Prostate gland (tissue), 2 donors: ENCODE data around the gene SH3GL3. TPM values are rescaled to one million over a fixed set of nuclear protein-coding genes. Genes with fewer than 3 reads are reported as not detected.
A peak's percentile ranks its signal among the peaks of the same experiment; 100 is the strongest.

Experiments
- DNase-seq: peaks from one replicate; pipeline ENCODE4 v3.0.0-alpha.2; 2019; ENCODE audit warnings: low spot score
- H3K27ac ChIP-seq, 2 donors: fragments of 200-600 bp; sonication (generic); 2 replicates each; pipeline ENCODE4 v1.5.1; 2017 to 2019
- H3K27me3 ChIP-seq: fragments of 200-600 bp; sonication (generic); replicated peaks from 2 replicates; pipeline ENCODE4 v1.5.1; 2019; ENCODE audit not compliant: insufficient read depth
- H3K36me3 ChIP-seq, 2 donors: fragments of 200-600 bp; sonication (generic); 1 replicate in 1 of 2; 2 replicates in 1 of 2; pipeline versions ENCODE4 v1.5.1 to v1.8.1; 2017 to 2019
- H3K4me1 ChIP-seq: fragments of 200-600 bp; sonication (generic); replicated peaks from 2 replicates; pipeline ENCODE4 v1.5.1; 2019
- H3K4me3 ChIP-seq, 2 donors: fragments of 200-600 bp; sonication (generic); 2 replicates each; pipeline ENCODE4 v1.5.1; 2017 to 2019
- H3K9me3 ChIP-seq: fragments of 200-600 bp; sonication (generic); 2 replicates; pipeline ENCODE4 v1.5.1; 2017
- POLR2A ChIP-seq: fragments of 450-650 bp; IDR thresholded peaks from one replicate; pipeline ENCODE4 v1.6.1; 2016; ENCODE audit warnings: antibody characterized with exemption, mild to moderate bottlenecking
- POLR2AphosphoS5 ChIP-seq: sonication (generic); formaldehyde crosslinking; IDR thresholded peaks from one replicate; pipeline ENCODE4 v1.6.1; 2017; ENCODE audit warnings: antibody characterized with exemption
- WGBS: methylation state at CpG from one replicate; pipeline ENCODE4 v1.1.5; 2018; 5-methylcytosine and 5-hydroxymethylcytosine counted together
- intact Hi-C: fragments of 100-400 bp; cut with DNase I; formaldehyde crosslinking; loops from one replicate; pipeline ENCODE4 v1.14.2; 2022
- total RNA-seq, 2 donors: library from RNA; depleted of rRNA; stranded (reverse); fragments of >200 nt; gene quantifications; one replicate each; pipeline ENCODE4 v1.1.0, GENCODE V29; 2016
- TF ChIP-seq, protein P1 (sequence below), 4 experiments: fragments of 200-600 bp in 2 of 4; fragments of 450-650 bp in 2 of 4; sonication (generic) in 2 of 4; IDR thresholded peaks; 1 replicate in 3 of 4; 2 replicates in 1 of 4; pipeline ENCODE4 v1.5.1; 2016 to 2019; ENCODE audit warnings: antibody characterized with exemption in 4 of 4, mild to moderate bottlenecking in 2 of 4, moderate library complexity in 2 of 4

The SH3GL3 gene
- total RNA-seq, 2 donors from 2014 or later: 2.2 to 7.4 TPM

DNA sequence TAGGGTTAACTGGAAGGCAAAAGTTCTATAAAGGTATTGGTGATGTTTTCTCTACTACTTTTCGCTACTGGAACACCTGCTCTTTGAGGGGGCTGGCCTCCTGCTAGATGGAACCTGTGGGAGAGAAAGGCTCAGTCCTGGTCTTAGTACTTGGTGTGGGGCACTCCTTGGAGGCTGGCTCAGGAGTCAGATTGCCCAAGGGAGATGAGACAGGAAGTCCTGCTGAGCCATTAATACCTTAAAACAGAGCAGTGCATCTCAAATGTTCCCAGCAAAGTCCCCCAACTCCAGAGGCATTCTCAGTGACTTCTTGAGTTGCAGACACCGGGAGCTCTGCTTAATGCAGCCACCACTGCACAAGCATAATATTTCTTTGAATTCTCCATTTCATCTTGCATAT lies 203.7 kb downstream of the SH3GL3 start:
- H3K9me3 ChIP-seq: no peaks in the 10 kb centered on the region
- intact Hi-C loops: loop anchor here (5.0 to 10.0 kb wide), 2 partner anchors 79 to 194 kb away; no protein-coding TSS in a partner anchor
- TF ChIP-seq POLR2A (no peak), POLR2AphosphoS5 (no peak)
- TF ChIP-seq, protein P1, sequence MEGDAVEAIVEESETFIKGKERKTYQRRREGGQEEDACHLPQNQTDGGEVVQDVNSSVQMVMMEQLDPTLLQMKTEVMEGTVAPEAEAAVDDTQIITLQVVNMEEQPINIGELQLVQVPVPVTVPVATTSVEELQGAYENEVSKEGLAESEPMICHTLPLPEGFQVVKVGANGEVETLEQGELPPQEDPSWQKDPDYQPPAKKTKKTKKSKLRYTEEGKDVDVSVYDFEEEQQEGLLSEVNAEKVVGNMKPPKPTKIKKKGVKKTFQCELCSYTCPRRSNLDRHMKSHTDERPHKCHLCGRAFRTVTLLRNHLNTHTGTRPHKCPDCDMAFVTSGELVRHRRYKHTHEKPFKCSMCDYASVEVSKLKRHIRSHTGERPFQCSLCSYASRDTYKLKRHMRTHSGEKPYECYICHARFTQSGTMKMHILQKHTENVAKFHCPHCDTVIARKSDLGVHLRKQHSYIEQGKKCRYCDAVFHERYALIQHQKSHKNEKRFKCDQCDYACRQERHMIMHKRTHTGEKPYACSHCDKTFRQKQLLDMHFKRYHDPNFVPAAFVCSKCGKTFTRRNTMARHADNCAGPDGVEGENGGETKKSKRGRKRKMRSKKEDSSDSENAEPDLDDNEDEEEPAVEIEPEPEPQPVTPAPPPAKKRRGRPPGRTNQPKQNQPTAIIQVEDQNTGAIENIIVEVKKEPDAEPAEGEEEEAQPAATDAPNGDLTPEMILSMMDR (IDR thresholded peaks at IDR 0.05): no peak
- no peak overlapping the region for H3K27ac ChIP-seq
- no peaks in the 10 kb centered on the region for H3K4me1 ChIP-seq
- WGBS: 98% methylated on average over 2 of the region's 2 CpGs
- no peaks in the 10 kb centered on the region for H3K27me3 ChIP-seq
- no peaks in the 10 kb centered on the region for H3K36me3 ChIP-seq
- no peak for DNase-seq
- H3K4me3 ChIP-seq: no peak overlapping the region

DNA sequence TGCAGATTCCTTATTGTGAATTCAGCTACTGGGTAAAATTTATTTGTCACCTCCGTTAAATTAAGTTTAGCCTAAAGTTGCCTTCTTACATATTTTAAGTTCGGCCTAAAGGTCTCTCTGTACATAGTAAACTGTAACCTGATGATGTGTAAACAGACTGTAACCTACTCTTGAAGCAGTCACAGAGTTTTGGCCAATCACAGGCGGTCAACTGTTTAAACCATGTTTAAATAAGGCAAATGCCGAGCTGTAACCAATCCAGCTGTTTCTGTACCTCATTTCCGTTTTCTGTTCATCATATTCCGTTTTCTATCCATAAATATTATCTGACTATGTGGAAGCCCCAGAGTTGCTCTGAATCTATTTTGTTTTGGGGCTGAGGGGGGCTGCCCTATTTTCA lies 204.4 kb downstream of the SH3GL3 start:
- Histone ChIP-seq H3K36me3 (no peaks in the 10 kb centered on the region), H3K4me3 (no peak overlapping the region), H3K9me3 (no peaks in the 10 kb centered on the region), H3K27me3 (no peaks in the 10 kb centered on the region), H3K4me1 (no peaks in the 10 kb centered on the region), H3K27ac (no peak overlapping the region)
- TF ChIP-seq, protein P1 (IDR thresholded peaks at IDR 0.05): no peak
- TF ChIP-seq POLR2A (no peak), POLR2AphosphoS5 (no peak)
- intact Hi-C loops: loop anchor here (5.0 to 10.0 kb wide), 2 partner anchors 79 to 193 kb away; no protein-coding TSS in a partner anchor
- DNase-seq: no peak
- 62% methylated on average over 6 of the region's 6 CpGs for WGBS

DNA sequence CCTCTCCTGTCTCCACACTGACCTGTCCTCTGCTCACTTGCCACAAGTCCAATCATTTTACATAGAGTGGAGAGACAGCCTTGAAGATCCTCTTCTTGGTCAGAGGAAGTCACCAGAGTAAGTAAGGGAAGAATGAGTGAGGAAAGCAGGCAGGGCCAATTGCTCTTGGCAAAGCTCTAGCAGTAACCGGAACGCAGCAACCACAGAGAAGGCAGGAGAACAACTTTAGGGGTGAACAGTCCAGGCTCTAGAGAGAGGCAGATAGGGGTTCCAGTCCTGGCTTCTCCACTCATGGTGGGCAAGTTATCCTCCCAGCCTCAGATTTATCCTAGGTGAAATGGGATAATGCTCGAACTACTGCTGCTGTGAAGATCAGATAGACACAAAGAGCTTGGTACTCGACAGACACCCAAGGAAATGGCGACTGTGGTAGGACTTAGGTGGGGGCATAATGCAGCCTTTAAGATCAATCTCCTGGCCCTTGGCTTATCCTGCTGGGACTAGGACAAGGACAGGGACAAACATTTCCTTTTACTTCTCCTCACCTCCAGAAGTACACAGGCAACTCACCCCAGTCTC lies 205.6 kb downstream of the SH3GL3 start:
- WGBS: 89% methylated on average over 5 of the region's 5 CpGs
- intact Hi-C loops: loop anchor here (5.0 to 10.0 kb wide), 2 partner anchors 80 to 192 kb away; no protein-coding TSS in a partner anchor
- H3K27ac ChIP-seq: no peak overlapping the region
- DNase-seq: no peak
- no peaks in the 10 kb centered on the region for H3K9me3 ChIP-seq
- no peaks in the 10 kb centered on the region for H3K27me3 ChIP-seq
- H3K4me3 ChIP-seq: no peak overlapping the region
- H3K4me1 ChIP-seq: no peaks in the 10 kb centered on the region
- no peaks in the 10 kb centered on the region for H3K36me3 ChIP-seq
- TF ChIP-seq, protein P1 (IDR thresholded peaks at IDR 0.05): no peak
- TF ChIP-seq POLR2AphosphoS5: no peak
- TF ChIP-seq POLR2A: no peak

DNA sequence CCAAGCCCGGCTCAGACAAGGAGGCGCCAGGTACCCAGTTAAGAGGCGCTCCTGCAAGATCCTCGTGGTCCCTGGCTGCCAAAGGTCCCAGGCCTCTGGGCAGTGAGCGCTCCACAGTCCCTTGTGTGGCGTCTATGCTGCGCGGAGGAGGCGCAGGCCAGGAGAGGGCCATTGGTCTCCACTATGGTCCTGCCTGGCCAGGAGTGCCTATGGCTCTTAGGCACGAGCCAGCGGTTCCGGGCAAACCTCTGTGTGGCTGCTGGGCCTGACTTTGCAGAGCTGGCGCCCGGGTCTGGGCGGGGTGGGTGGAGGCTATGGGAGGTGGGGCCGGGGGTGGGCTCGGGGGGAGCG lies 206.1 kb downstream of the SH3GL3 start:
- TF ChIP-seq POLR2A: no peak
- Histone ChIP-seq H3K36me3 (no peaks in the 10 kb centered on the region), H3K27ac (peak overlapping the region in 1 of 2 donors; percentile 25), H3K4me3 (peak overlapping the region; percentile 28 to 36), H3K27me3 (no peaks in the 10 kb centered on the region), H3K9me3 (no peaks in the 10 kb centered on the region), H3K4me1 (no peaks in the 10 kb centered on the region)
- DNase-seq: no peak
- intact Hi-C loops: loop anchor here (5.0 to 10.0 kb wide), 2 partner anchors 81 to 192 kb away; no protein-coding TSS in a partner anchor
- WGBS: 35% methylated on average over 18 of the region's 18 CpGs

DNA sequence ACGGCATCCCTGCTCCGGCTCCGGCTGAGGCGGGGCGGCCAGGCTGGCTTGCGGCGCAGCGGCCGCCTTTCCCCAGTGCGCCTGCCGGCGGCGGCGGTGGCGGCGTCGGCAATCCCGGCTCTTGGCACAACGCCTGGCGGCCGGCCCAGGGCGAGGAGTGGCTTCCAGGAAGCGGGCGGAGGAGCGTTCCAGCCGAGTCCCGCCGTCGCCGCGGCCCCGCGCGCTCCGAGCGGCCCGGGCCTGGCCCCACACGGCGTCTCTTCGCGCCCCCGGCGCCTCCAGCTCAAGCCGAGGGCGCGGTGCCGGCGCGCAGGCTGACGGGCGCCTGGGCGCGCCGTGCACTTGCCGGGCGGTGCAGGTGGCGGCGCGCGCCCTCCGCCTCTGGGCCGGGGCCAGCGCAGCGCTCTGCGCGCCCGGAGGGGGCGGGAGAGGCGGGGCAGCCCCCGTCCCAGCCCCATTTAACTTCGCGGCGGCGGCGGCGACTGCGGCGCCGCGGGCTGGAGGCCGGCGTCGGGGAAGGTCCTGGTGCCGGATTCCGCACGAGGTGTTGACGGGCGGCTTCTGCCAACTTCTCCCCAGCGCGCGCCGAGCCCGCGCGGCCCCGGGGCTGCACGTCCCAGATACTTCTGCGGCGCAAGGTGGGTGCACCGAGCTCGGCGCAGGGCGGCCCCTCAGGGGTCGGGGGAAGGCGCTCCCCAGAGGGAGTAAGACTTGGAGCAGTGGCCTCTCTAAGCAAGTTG lies 206.7 kb downstream of the SH3GL3 start, which contains the start of gene ADAMTSL3:
Gene ADAMTSL3 (plus strand): TSS at position 485 of the 740 bp plus-strand sequence. CDS start 1,639 bp downstream, outside the sequence.
- peak within 1 kb of the TSS; percentile 28 to 36 for H3K4me3 ChIP-seq
- TF ChIP-seq POLR2AphosphoS5 (no peak), POLR2A (no peak)
- TF ChIP-seq, protein P1 (IDR thresholded peaks at IDR 0.05): peak in 1 of 4 experiments; percentile 35
- 0% methylated on average over 37 of the region's 105 CpGs for WGBS
- H3K36me3 ChIP-seq: no peaks in the 10 kb centered on the region
- H3K27me3 ChIP-seq: no peaks in the 10 kb centered on the region
- intact Hi-C loops: loop anchor here (5.0 to 10.0 kb wide), 2 partner anchors 82 to 191 kb away; no protein-coding TSS in a partner anchor
- peak within 1 kb of the TSS; percentile 31 to 33 for H3K27ac ChIP-seq
- no peaks in the 10 kb centered on the region for H3K9me3 ChIP-seq
- no peaks in the 10 kb centered on the region for H3K4me1 ChIP-seq
- peak; percentile 76 for DNase-seq
